OCI-LY7 (cell line): ENCODE measurements around the gene CANT1. TPM values are rescaled to one million over a fixed set of nuclear protein-coding genes. Genes with fewer than 3 reads are reported as not detected.

Source experiments
- BruUV-seq: library from RNA; stranded (reverse); fragments of 400-500 nt; replicated peaks from 2 replicates; lab custom pipeline; 2021; lab: Mats Ljungman, UMichigan
- CTCF ChIA-PET: fragments of 300-600 bp; sonication (Branson Sonifier 250); formaldehyde crosslinking; loops from one replicate; lab custom pipeline; 2022; ENCODE audit warnings: antibody characterized with exemption; ENCODE audit not compliant: unreplicated experiment; lab: Charles Lee
- POLR2A ChIA-PET: fragments of 300-600 bp; sonication (Branson Sonifier 250); formaldehyde crosslinking; loops from one replicate; lab custom pipeline; 2022; ENCODE audit warnings: antibody characterized with exemption; lab: Charles Lee
- DNase-seq: peaks from one replicate; pipeline ENCODE4 v3.0.0-alpha.2; 2015; ENCODE audit warnings: low spot score
- H2AFZ ChIP-seq: fragments of 200-600 bp; sonication (generic), shearing (Covaris generic); 2 replicates; pipeline ENCODE4 v1.6.1; 2014; ENCODE audit warnings: mild to moderate bottlenecking, antibody characterized with exemption, low read length, moderate library complexity
- H3K27ac ChIP-seq: fragments of 200-600 bp; sonication (generic); 2 replicates; pipeline ENCODE4 v1.5.1; 2014; ENCODE audit warnings: mixed run types, low read depth, mild to moderate bottlenecking, moderate library complexity, low read length, inconsistent platforms; ENCODE audit not compliant: poor library complexity, severe bottlenecking
- H3K36me3 ChIP-seq: fragments of 200-600 bp; sonication (generic); 2 replicates; pipeline ENCODE4 v1.6.1; 2014; ENCODE audit warnings: mild to moderate bottlenecking, antibody characterized with exemption, low read length, moderate library complexity, mixed read lengths; ENCODE audit not compliant: insufficient read depth
- H3K4me1 ChIP-seq: fragments of 200-600 bp; sonication (generic); 2 replicates; pipeline ENCODE4 v1.5.1; 2014; ENCODE audit warnings: mild to moderate bottlenecking, low read length; ENCODE audit not compliant: insufficient read depth, poor library complexity, severe bottlenecking
- H3K4me2 ChIP-seq: fragments of 200-600 bp; sonication (generic); 2 replicates; pipeline ENCODE4 v1.6.1; 2014; ENCODE audit warnings: mild to moderate bottlenecking, low read length
- H3K4me3 ChIP-seq: fragments of 200-600 bp; sonication (generic); 2 replicates; pipeline ENCODE4 v1.5.1; 2014; ENCODE audit warnings: mild to moderate bottlenecking, low read depth, low read length; ENCODE audit not compliant: poor library complexity, severe bottlenecking
- H3K79me2 ChIP-seq: fragments of 200-600 bp; sonication (generic); 2 replicates; pipeline ENCODE4 v1.6.1; 2016; ENCODE audit warnings: low read depth, mild to moderate bottlenecking, low read length, moderate library complexity, mixed read lengths; ENCODE audit not compliant: insufficient read depth
- H3K9me2 ChIP-seq: fragments of 200-600 bp; sonication (generic); 2 replicates; pipeline ENCODE4 v1.6.1; 2016; ENCODE audit warnings: mild to moderate bottlenecking, low read length, mixed read lengths; ENCODE audit not compliant: insufficient read depth
- H3K9me3 ChIP-seq: fragments of 200-600 bp; sonication (generic); 2 replicates; pipeline ENCODE4 v1.6.1; 2014; ENCODE audit warnings: mild to moderate bottlenecking, mixed run types, low read length, mixed read lengths
- H4K20me1 ChIP-seq: fragments of 200-600 bp; sonication (generic); 2 replicates; pipeline ENCODE4 v1.6.1; 2014; ENCODE audit warnings: mild to moderate bottlenecking, antibody characterized with exemption, low read length, moderate library complexity, mixed read lengths; ENCODE audit not compliant: insufficient read depth
- EZH2phosphoT487 ChIP-seq: fragments of 200-600 bp; sonication (generic); IDR thresholded peaks from 2 replicates; pipeline ENCODE4 v1.6.1; 2018; ENCODE audit warnings: low read depth, borderline replicate concordance, mild to moderate bottlenecking, mixed run types, antibody characterized with exemption, low read length, moderate library complexity, mixed read lengths
- intact Hi-C: fragments of 100-400 bp; cut with micrococcal nuclease; formaldehyde crosslinking; loops from one replicate; pipeline ENCODE4 v1.10.0; 2022; ENCODE audit not compliant: unreplicated experiment
- total RNA-seq, 2 experiments: library from RNA; depleted of rRNA in 1 of 2; stranded (reverse); fragments of >200 nt in 1 of 2; shearing (Covaris generic) in 1 of 2; gene quantifications; 2 replicates each; pipeline ENCODE4 v1.2.3, GENCODE V29; 2014 to 2022
- TF ChIP-seq, protein P1 (sequence below): fragments of 200-600 bp; sonication (generic); conservative IDR thresholded peaks from 2 replicates; pipeline ENCODE4 v1.5.1; 2014; ENCODE audit warnings: mild to moderate bottlenecking, antibody characterized with exemption, low read length, moderate library complexity, mixed read lengths

The CANT1 gene
- total RNA-seq, 2 experiments from 2014 or later = 37.2 to 60.5 TPM

DNA sequence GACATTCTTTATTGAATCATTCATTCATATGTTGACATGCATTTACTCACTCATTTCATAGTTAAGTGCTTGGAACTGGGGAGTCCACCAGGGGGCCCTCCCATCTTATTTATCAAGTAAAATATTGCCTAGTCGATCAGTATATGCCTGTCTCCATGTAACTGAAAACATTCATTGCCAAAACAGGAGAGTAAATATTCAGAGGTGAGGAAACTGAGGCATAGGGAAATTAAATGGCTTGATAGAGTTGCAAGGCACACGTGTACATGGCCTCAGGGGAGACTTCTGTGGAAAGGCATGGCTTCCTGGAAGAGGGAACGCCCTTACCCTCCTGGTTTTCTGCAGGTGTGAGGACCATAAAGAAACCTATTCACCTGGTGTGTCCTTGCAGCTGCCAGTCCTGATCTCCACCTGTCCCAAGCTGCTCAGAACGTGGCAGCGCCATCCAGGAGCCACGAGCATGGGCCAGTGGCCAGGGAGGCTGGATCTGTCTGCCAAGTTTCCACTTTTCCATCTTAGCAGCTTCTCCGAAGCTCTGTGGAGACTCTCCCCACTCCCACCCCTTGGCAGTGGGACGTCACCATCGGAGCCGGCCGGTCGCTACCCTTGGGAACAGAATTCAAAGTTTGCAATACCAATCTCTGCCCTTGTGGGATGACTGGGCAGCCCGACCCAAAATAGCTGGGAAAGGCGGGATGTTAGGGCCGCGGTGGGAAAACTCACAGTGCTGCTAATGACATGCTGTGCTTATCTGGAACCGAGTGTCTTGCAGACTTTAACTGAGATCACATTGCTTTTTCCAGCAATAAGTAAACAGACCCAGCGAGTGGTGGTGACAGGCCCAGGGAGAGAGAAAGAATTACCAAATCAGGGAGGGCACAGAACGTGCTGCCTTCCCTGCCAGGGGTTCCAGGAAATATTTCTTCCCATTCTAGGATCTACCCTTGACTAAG is 10.3 kb upstream of the CANT1 start:
- no peak overlapping the region for H2AFZ ChIP-seq
- intact Hi-C loops = no loop called here
- no peak overlapping the region for H3K4me3 ChIP-seq
- TF ChIP-seq, protein P1, sequence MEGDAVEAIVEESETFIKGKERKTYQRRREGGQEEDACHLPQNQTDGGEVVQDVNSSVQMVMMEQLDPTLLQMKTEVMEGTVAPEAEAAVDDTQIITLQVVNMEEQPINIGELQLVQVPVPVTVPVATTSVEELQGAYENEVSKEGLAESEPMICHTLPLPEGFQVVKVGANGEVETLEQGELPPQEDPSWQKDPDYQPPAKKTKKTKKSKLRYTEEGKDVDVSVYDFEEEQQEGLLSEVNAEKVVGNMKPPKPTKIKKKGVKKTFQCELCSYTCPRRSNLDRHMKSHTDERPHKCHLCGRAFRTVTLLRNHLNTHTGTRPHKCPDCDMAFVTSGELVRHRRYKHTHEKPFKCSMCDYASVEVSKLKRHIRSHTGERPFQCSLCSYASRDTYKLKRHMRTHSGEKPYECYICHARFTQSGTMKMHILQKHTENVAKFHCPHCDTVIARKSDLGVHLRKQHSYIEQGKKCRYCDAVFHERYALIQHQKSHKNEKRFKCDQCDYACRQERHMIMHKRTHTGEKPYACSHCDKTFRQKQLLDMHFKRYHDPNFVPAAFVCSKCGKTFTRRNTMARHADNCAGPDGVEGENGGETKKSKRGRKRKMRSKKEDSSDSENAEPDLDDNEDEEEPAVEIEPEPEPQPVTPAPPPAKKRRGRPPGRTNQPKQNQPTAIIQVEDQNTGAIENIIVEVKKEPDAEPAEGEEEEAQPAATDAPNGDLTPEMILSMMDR = peak; percentile 85
- no peak for TF ChIP-seq EZH2phosphoT487
- no peaks in the 10 kb centered on the region for H3K9me2 ChIP-seq
- no peaks in the 10 kb centered on the region for H3K79me2 ChIP-seq
- CTCF ChIA-PET = no interaction called here
- H3K36me3 ChIP-seq = no peaks in the 10 kb centered on the region
- POLR2A ChIA-PET = interaction anchor here (0.6 kb wide), 1 partner anchor 209 kb away, joined by 4 read pairs; no protein-coding TSS in a partner anchor
- DNase-seq = peak; percentile 45
- no peak overlapping the region for H3K4me2 ChIP-seq
- H3K9me3 ChIP-seq = peaks cover 15% of the 10 kb centered on the region
- no peak overlapping the region for H3K27ac ChIP-seq
- no peaks in the 10 kb centered on the region for H3K4me1 ChIP-seq
- no TSS peak for BruUV-seq
- no peaks in the 10 kb centered on the region for H4K20me1 ChIP-seq

DNA sequence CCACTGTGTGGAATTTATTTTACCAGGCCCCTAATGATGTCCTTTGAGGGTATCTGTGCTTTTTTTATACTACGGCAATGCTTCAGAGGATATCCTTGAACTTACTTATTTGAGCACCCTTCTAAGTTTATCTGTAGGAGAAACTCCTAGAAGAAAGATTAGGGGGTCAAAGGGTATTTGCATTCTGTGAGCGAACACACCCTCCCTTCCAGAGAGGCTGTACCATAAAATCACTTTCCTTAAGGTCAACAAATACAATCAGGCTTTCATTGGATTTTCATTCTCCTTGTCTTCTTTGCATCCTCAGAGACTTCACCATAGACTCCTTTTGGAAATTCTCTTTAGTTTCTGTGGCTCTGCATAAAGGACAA is 9.7 kb upstream of the CANT1 start:
- Histone ChIP-seq H3K36me3 (no peaks in the 10 kb centered on the region), H3K9me3 (peaks cover 22% of the 10 kb centered on the region), H3K9me2 (no peaks in the 10 kb centered on the region), H3K4me1 (no peaks in the 10 kb centered on the region), H3K79me2 (no peaks in the 10 kb centered on the region), H3K4me3 (no peak overlapping the region), H3K4me2 (no peak overlapping the region), H3K27ac (no peak overlapping the region), H2AFZ (no peak overlapping the region), H4K20me1 (no peaks in the 10 kb centered on the region)
- no peak for TF ChIP-seq EZH2phosphoT487
- TF ChIP-seq, protein P1 = no peak
- intact Hi-C loops = no loop called here
- no peak for DNase-seq
- CTCF ChIA-PET = no interaction called here
- BruUV-seq = no TSS peak
- POLR2A ChIA-PET = no interaction called here

DNA sequence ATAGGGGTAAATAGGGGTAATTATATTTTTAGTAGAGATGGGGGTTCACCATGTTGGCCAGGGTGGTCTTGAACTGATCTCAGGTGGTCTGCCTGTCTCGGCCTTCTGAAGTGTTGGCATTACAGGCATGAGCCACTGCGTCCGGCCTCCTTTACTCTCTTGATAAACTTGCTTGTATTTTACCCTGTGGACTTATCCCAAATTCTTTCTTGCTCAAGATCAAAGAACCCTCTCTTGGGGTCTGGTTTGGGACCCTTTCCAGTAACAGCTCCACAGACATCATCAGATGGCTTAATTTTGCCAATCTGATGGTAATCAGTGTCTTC is 8.8 kb upstream of the CANT1 start:
- ChIA-PET POLR2A (no interaction called here), CTCF (no interaction called here)
- no peak for TF ChIP-seq EZH2phosphoT487
- TF ChIP-seq, protein P1 = no peak

More for the DNA sequence above, 8.8 kb upstream of the CANT1 start:
- intact Hi-C loops = no loop called here
- Histone ChIP-seq H3K27ac (no peak overlapping the region), H3K4me1 (no peaks in the 10 kb centered on the region), H3K79me2 (no peaks in the 10 kb centered on the region), H3K9me2 (no peaks in the 10 kb centered on the region), H4K20me1 (no peaks in the 10 kb centered on the region), H2AFZ (no peak overlapping the region), H3K4me2 (no peak overlapping the region), H3K9me3 (peaks cover 31% of the 10 kb centered on the region), H3K4me3 (no peak overlapping the region), H3K36me3 (no peaks in the 10 kb centered on the region)
- no TSS peak for BruUV-seq
- DNase-seq = no peak
